SK-N-SH treated with all-trans-retinoic acid at 6 μM for 48 hours (cell line): ENCODE data around the gene CPD.

Experiments used
- ATAC-seq: fragments of 200-7000 bp; cut with Tn5 transposase; 3 replicates; pipeline ENCODE4 v1.9.1; 2020; ENCODE audit warnings: mild to moderate bottlenecking, moderate library complexity
- ARNTL ChIP-seq: fragments of 450-650 bp; formaldehyde crosslinking; IDR thresholded peaks from 2 replicates; pipeline ENCODE4 v1.5.0; 2020; ENCODE audit warnings: low read depth, mild to moderate bottlenecking, moderate library complexity, borderline replicate concordance
- BACH2 ChIP-seq: fragments of 250-450 bp; sonication (Bioruptor Pico); IDR thresholded peaks from 2 replicates; pipeline ENCODE4 v1.9.0; 2021; ENCODE audit warnings: mild to moderate bottlenecking, borderline replicate concordance
- CREB5 ChIP-seq: fragments of 250-450 bp; sonication (Bioruptor Pico); IDR thresholded peaks from 2 replicates; pipeline ENCODE4 v1.5.1; 2020; ENCODE audit warnings: low read depth, mild to moderate bottlenecking, moderate library complexity
- CSRNP3 ChIP-seq: fragments of 250-450 bp; sonication (Bioruptor Pico); IDR thresholded peaks from 2 replicates; pipeline ENCODE4 v1.5.1; 2021; ENCODE audit warnings: mild to moderate bottlenecking, moderate library complexity
- ESRRG ChIP-seq: fragments of 250-450 bp; sonication (Bioruptor Pico); IDR thresholded peaks from 2 replicates; pipeline ENCODE4 v1.6.1; 2021; ENCODE audit warnings: mild to moderate bottlenecking
- GLIS3 ChIP-seq: fragments of 250-450 bp; sonication (Bioruptor Pico); IDR thresholded peaks from 2 replicates; pipeline ENCODE4 v1.5.0; 2020; ENCODE audit warnings: mild to moderate bottlenecking, moderate library complexity
- ISL1 ChIP-seq: fragments of 250-450 bp; sonication (Bioruptor Pico); IDR thresholded peaks from 2 replicates; pipeline ENCODE4 v2.1.2; 2022; ENCODE audit warnings: mild to moderate bottlenecking, moderate library complexity
- PATZ1 ChIP-seq: fragments of 250-450 bp; sonication (Bioruptor Pico); IDR thresholded peaks from 2 replicates; pipeline ENCODE4 v1.8.0; 2020; ENCODE audit warnings: mild to moderate bottlenecking, moderate library complexity, borderline replicate concordance
- POU6F1 ChIP-seq: fragments of 250-450 bp; sonication (Bioruptor Pico); IDR thresholded peaks from 2 replicates; pipeline ENCODE4 v1.8.0; 2021; ENCODE audit warnings: low read depth, mild to moderate bottlenecking, moderate library complexity, borderline replicate concordance
- PPARA ChIP-seq: fragments of 250-450 bp; sonication (Bioruptor Pico); IDR thresholded peaks from 2 replicates; pipeline ENCODE4 v1.5.0; 2020; ENCODE audit warnings: mild to moderate bottlenecking, borderline replicate concordance
- SNAI2 ChIP-seq: fragments of 250-450 bp; sonication (Bioruptor Pico); IDR thresholded peaks from 2 replicates; pipeline ENCODE4 v1.5.0; 2020; ENCODE audit warnings: mild to moderate bottlenecking, moderate library complexity
- TCF4 ChIP-seq: fragments of 250-450 bp; sonication (Bioruptor Pico); IDR thresholded peaks from 2 replicates; pipeline ENCODE4 v1.8.0; 2021; ENCODE audit warnings: mild to moderate bottlenecking, moderate library complexity, borderline replicate concordance
- TOX ChIP-seq: fragments of 250-450 bp; sonication (Bioruptor Pico); IDR thresholded peaks from 2 replicates; pipeline ENCODE4 v1.8.0; 2021; ENCODE audit warnings: mild to moderate bottlenecking, moderate library complexity, borderline replicate concordance
- TSHZ2 ChIP-seq: fragments of 250-450 bp; sonication (Bioruptor Pico); IDR thresholded peaks from 2 replicates; pipeline ENCODE4 v1.5.0; 2020; ENCODE audit warnings: mild to moderate bottlenecking, moderate library complexity
- ZC3H10 ChIP-seq: fragments of 250-450 bp; sonication (Bioruptor Pico); IDR thresholded peaks from 2 replicates; pipeline ENCODE4 v1.5.1; 2021; ENCODE audit warnings: mild to moderate bottlenecking, moderate library complexity
- ZFP3 ChIP-seq: fragments of 250-450 bp; sonication (Bioruptor Pico); IDR thresholded peaks from 2 replicates; pipeline ENCODE4 v1.5.0; 2020; ENCODE audit warnings: mild to moderate bottlenecking, moderate library complexity
- ZFP30 ChIP-seq: fragments of 450-650 bp; formaldehyde crosslinking; IDR thresholded peaks from 2 replicates; pipeline ENCODE4 v1.5.0; 2022; ENCODE audit warnings: mild to moderate bottlenecking, moderate library complexity
- ZNF565 ChIP-seq: fragments of 450-650 bp; formaldehyde crosslinking; conservative IDR thresholded peaks from 2 replicates; pipeline ENCODE4 v1.5.0; 2020; ENCODE audit warnings: low read depth, mild to moderate bottlenecking, moderate library complexity
- ZNF8 ChIP-seq: fragments of 450-650 bp; formaldehyde crosslinking; IDR thresholded peaks from 2 replicates; pipeline ENCODE4 v1.5.0; 2020; ENCODE audit warnings: mild to moderate bottlenecking, moderate library complexity

CPD gene

GRCh38 chr17:30357476-30357875 is 21.3 kb upstream of the CPD start:
- ATAC-seq = no peak
- no peak for TF ChIP-seq ISL1 (CRISPR knock-in tag)
- TF ChIP-seq POU6F1 (CRISPR knock-in tag) = no peak

GRCh38 chr17:30358055-30358760 is 20.5 kb upstream of the CPD start:
- no peak for ATAC-seq
- no peak for TF ChIP-seq CREB5 (CRISPR knock-in tag)
- no peak for TF ChIP-seq GLIS3
- TF ChIP-seq PATZ1 = no peak
- no peak for TF ChIP-seq PPARA (CRISPR knock-in tag)

- no peak for TF ChIP-seq ZNF8
- TF ChIP-seq BACH2 (CRISPR knock-in tag) = no peak
- no peak for TF ChIP-seq ZFP30
- no peak for TF ChIP-seq PATZ1
- TF ChIP-seq GLIS3 = no peak
- TF ChIP-seq ESRRG (CRISPR knock-in tag) = no peak
- no peak for TF ChIP-seq ZFP3
- TF ChIP-seq ISL1 (CRISPR knock-in tag) = no peak
- TF ChIP-seq ZC3H10 (CRISPR knock-in tag) = no peak
- no peak for ATAC-seq
Observed at GRCh38 chr17:30360086-30360808, 18.5 kb upstream of the CPD start.

GRCh38 chr17:30361766-30362279 is 16.9 kb upstream of the CPD start:
- no peak for ATAC-seq
- TF ChIP-seq CSRNP3 (CRISPR knock-in tag) (no peak), BACH2 (CRISPR knock-in tag) (no peak), CREB5 (CRISPR knock-in tag) (no peak), ZFP3 (no peak), TSHZ2 (CRISPR knock-in tag) (no peak), POU6F1 (CRISPR knock-in tag) (no peak), ZNF8 (no peak), ZC3H10 (CRISPR knock-in tag) (no peak), TOX (no peak), ZNF565 (no peak), ISL1 (CRISPR knock-in tag) (no peak), SNAI2 (no peak), PPARA (CRISPR knock-in tag) (no peak), TCF4 (CRISPR knock-in tag) (no peak), ARNTL (CRISPR knock-in tag) (no peak)
